ENCODE data around the gene MARK3.

Gene MARK3

GRCh38 chr14:103489621-103490020, 104.4 kb downstream of the MARK3 start:
- Histone ChIP-seq H3K4me3 (ENCODE audit: low read length) (no peak overlapping the region), H3K9ac (ENCODE audit: low read length) (no peak overlapping the region), H3K9me3 (ENCODE audit: control insufficient read depth, low read length) (no peaks in the 10 kb centered on the region), H3K27me3 (ENCODE audit: control insufficient read depth, insufficient read depth, low read length) (no peaks in the 10 kb centered on the region), H3K36me3 (ENCODE audit: control insufficient read depth, insufficient read depth, low read length) (no peaks in the 10 kb centered on the region), H3K4me1 (ENCODE audit: control insufficient read depth, insufficient read depth, low read length) (peaks cover 4% of the 10 kb centered on the region)

GRCh38 chr14:103491691-103492090, 106.5 kb downstream of the MARK3 start:
- Histone ChIP-seq H3K4me1 (ENCODE audit: control insufficient read depth, insufficient read depth, low read length) (no peaks in the 10 kb centered on the region), H3K36me3 (ENCODE audit: control insufficient read depth, insufficient read depth, low read length) (peaks cover 3% of the 10 kb centered on the region), H3K4me3 (ENCODE audit: low read length) (no peak overlapping the region), H3K27me3 (ENCODE audit: control insufficient read depth, insufficient read depth, low read length) (no peaks in the 10 kb centered on the region), H3K9ac (ENCODE audit: low read length) (no peak overlapping the region), H3K9me3 (ENCODE audit: control insufficient read depth, low read length) (no peaks in the 10 kb centered on the region)

GRCh38 chr14:103492156-103492925, 107.1 kb downstream of the MARK3 start:
- no peak overlapping the region for H3K4me3 ChIP-seq (ENCODE audit: low read length)

GRCh38 chr14:103495854-103496253, 110.6 kb downstream of the MARK3 start:
- H3K27me3 ChIP-seq (ENCODE audit: control insufficient read depth, insufficient read depth, low read length), result no peaks in the 10 kb centered on the region
- peaks cover 5% of the 10 kb centered on the region for H3K4me1 ChIP-seq (ENCODE audit: control insufficient read depth, insufficient read depth, low read length)
- H3K9ac ChIP-seq (ENCODE audit: low read length), result no peak overlapping the region
- H3K4me3 ChIP-seq (ENCODE audit: low read length), result no peak overlapping the region
- no peaks in the 10 kb centered on the region for H3K9me3 ChIP-seq (ENCODE audit: control insufficient read depth, low read length)
- H3K36me3 ChIP-seq (ENCODE audit: control insufficient read depth, insufficient read depth, low read length), result peaks cover 8% of the 10 kb centered on the region

More at GRCh38 chr14:103492156-103492925, 107.1 kb downstream of the MARK3 start:
- Histone ChIP-seq H3K9ac (ENCODE audit: low read length) (no peak overlapping the region), H3K4me1 (ENCODE audit: control insufficient read depth, insufficient read depth, low read length) (no peaks in the 10 kb centered on the region), H3K9me3 (ENCODE audit: control insufficient read depth, low read length) (no peaks in the 10 kb centered on the region), H3K36me3 (ENCODE audit: control insufficient read depth, insufficient read depth, low read length) (peaks cover 3% of the 10 kb centered on the region), H3K27me3 (ENCODE audit: control insufficient read depth, insufficient read depth, low read length) (no peaks in the 10 kb centered on the region)

- Histone ChIP-seq H3K4me1 (ENCODE audit: control insufficient read depth, insufficient read depth, low read length) (peaks cover 5% of the 10 kb centered on the region), H3K9ac (ENCODE audit: low read length) (no peak overlapping the region), H3K27me3 (ENCODE audit: control insufficient read depth, insufficient read depth, low read length) (no peaks in the 10 kb centered on the region), H3K4me3 (ENCODE audit: low read length) (no peak overlapping the region), H3K9me3 (ENCODE audit: control insufficient read depth, low read length) (no peaks in the 10 kb centered on the region), H3K36me3 (ENCODE audit: control insufficient read depth, insufficient read depth, low read length) (peaks cover 8% of the 10 kb centered on the region)
Observed at GRCh38 chr14:103496776-103497175, 111.6 kb downstream of the MARK3 start.

- Histone ChIP-seq H3K4me1 (ENCODE audit: control insufficient read depth, insufficient read depth, low read length) (peaks cover 5% of the 10 kb centered on the region), H3K9ac (ENCODE audit: low read length) (no peak overlapping the region), H3K36me3 (ENCODE audit: control insufficient read depth, insufficient read depth, low read length) (peaks cover 14% of the 10 kb centered on the region), H3K27me3 (ENCODE audit: control insufficient read depth, insufficient read depth, low read length) (no peaks in the 10 kb centered on the region), H3K4me3 (ENCODE audit: low read length) (no peak overlapping the region), H3K9me3 (ENCODE audit: control insufficient read depth, low read length) (no peaks in the 10 kb centered on the region)
Observed at GRCh38 chr14:103499709-103500108, 114.5 kb downstream of the MARK3 start.

GRCh38 chr14:103500148-103500990, 115.2 kb downstream of the MARK3 start:
- Histone ChIP-seq H3K4me1 (ENCODE audit: control insufficient read depth, insufficient read depth, low read length) (peaks cover 5% of the 10 kb centered on the region), H3K4me3 (ENCODE audit: low read length) (no peak overlapping the region), H3K36me3 (ENCODE audit: control insufficient read depth, insufficient read depth, low read length) (peaks cover 20% of the 10 kb centered on the region), H3K9ac (ENCODE audit: low read length) (no peak overlapping the region), H3K9me3 (ENCODE audit: control insufficient read depth, low read length) (no peaks in the 10 kb centered on the region), H3K27me3 (ENCODE audit: control insufficient read depth, insufficient read depth, low read length) (no peaks in the 10 kb centered on the region)

- Histone ChIP-seq H3K9ac (ENCODE audit: low read length) (no peak overlapping the region), H3K4me1 (ENCODE audit: control insufficient read depth, insufficient read depth, low read length) (peaks cover 5% of the 10 kb centered on the region), H3K36me3 (ENCODE audit: control insufficient read depth, insufficient read depth, low read length) (peaks cover 18% of the 10 kb centered on the region), H3K9me3 (ENCODE audit: control insufficient read depth, low read length) (no peaks in the 10 kb centered on the region), H3K27me3 (ENCODE audit: control insufficient read depth, insufficient read depth, low read length) (no peaks in the 10 kb centered on the region), H3K4me3 (ENCODE audit: low read length) (no peak overlapping the region)
Observed at GRCh38 chr14:103501041-103501870, 116.0 kb downstream of the MARK3 start.

GRCh38 chr14:103501921-103502669, 116.9 kb downstream of the MARK3 start:
- no peaks in the 10 kb centered on the region for H3K27me3 ChIP-seq (ENCODE audit: control insufficient read depth, insufficient read depth, low read length)
- H3K4me3 ChIP-seq (ENCODE audit: low read length), result no peak overlapping the region
- no peaks in the 10 kb centered on the region for H3K9me3 ChIP-seq (ENCODE audit: control insufficient read depth, low read length)
- no peak overlapping the region for H3K9ac ChIP-seq (ENCODE audit: low read length)
- H3K36me3 ChIP-seq (ENCODE audit: control insufficient read depth, insufficient read depth, low read length), result peaks cover 18% of the 10 kb centered on the region
- H3K4me1 ChIP-seq (ENCODE audit: control insufficient read depth, insufficient read depth, low read length), result peaks cover 5% of the 10 kb centered on the region

GRCh38 chr14:103502877-103503276, 117.7 kb downstream of the MARK3 start:
- H3K9ac ChIP-seq (ENCODE audit: low read length), result no peak overlapping the region
- no peaks in the 10 kb centered on the region for H3K27me3 ChIP-seq (ENCODE audit: control insufficient read depth, insufficient read depth, low read length)
- peaks cover 5% of the 10 kb centered on the region for H3K4me1 ChIP-seq (ENCODE audit: control insufficient read depth, insufficient read depth, low read length)
- H3K9me3 ChIP-seq (ENCODE audit: control insufficient read depth, low read length), result no peaks in the 10 kb centered on the region
- H3K36me3 ChIP-seq (ENCODE audit: control insufficient read depth, insufficient read depth, low read length), result peaks cover 18% of the 10 kb centered on the region
- no peak overlapping the region for H3K4me3 ChIP-seq (ENCODE audit: low read length)

GRCh38 chr14:103503296-103503695, 118.1 kb downstream of the MARK3 start:
- no peak overlapping the region for H3K4me3 ChIP-seq (ENCODE audit: low read length)
- peaks cover 18% of the 10 kb centered on the region for H3K36me3 ChIP-seq (ENCODE audit: control insufficient read depth, insufficient read depth, low read length)
- H3K4me1 ChIP-seq (ENCODE audit: control insufficient read depth, insufficient read depth, low read length), result peaks cover 5% of the 10 kb centered on the region
- H3K9me3 ChIP-seq (ENCODE audit: control insufficient read depth, low read length), result no peaks in the 10 kb centered on the region
- H3K9ac ChIP-seq (ENCODE audit: low read length), result no peak overlapping the region
- no peaks in the 10 kb centered on the region for H3K27me3 ChIP-seq (ENCODE audit: control insufficient read depth, insufficient read depth, low read length)
